Gastrocnemius medialis (tissue), 4 donors: ENCODE measurements around the gene PTPN4. TPM values are rescaled to one million over a fixed set of nuclear protein-coding genes. Genes with fewer than 3 reads are reported as not detected.
A peak's percentile ranks its signal among the peaks of the same experiment; 100 is the strongest.

Experiments
- ATAC-seq, 2 donors: fragments of 150-250 bp; one replicate each; pipeline ENCODE4 v1.9.1; 2016
- DNase-seq, 2 donors: peaks; one replicate each; pipeline ENCODE4 v3.0.0-alpha.2; 2019
- H3K27ac ChIP-seq, 4 donors: fragments of 200-600 bp; sonication (generic); 1 replicate in 1 of 4; 2 replicates in 3 of 4; pipeline ENCODE4 v1.5.1; 2016 to 2018; ENCODE audit warnings: mild to moderate bottlenecking in 2 of 4, moderate library complexity in 1 of 4
- H3K27me3 ChIP-seq, 3 donors: fragments of 200-600 bp; sonication (generic) in 2 of 3; 1 replicate in 1 of 3; 2 replicates in 2 of 3; pipeline versions ENCODE4 v1.5.1 to v1.6.0; 2016 to 2019; ENCODE audit warnings: mild to moderate bottlenecking in 1 of 3, moderate library complexity in 1 of 3
- H3K36me3 ChIP-seq, 2 donors: fragments of 200-600 bp; sonication (generic) in 1 of 2; one replicate each; pipeline ENCODE4 v1.5.1; 2017 to 2018
- H3K4me1 ChIP-seq, 2 donors: fragments of 200-600 bp; sonication (generic) in 1 of 2; one replicate each; pipeline ENCODE4 v1.5.1; 2016 to 2017; ENCODE audit warnings: mild to moderate bottlenecking in 2 of 2
- H3K4me3 ChIP-seq, 4 donors: fragments of 200-600 bp; sonication (generic) in 3 of 4; 1 replicate in 1 of 4; 2 replicates in 3 of 4; pipeline ENCODE4 v1.5.1; 2016 to 2019; ENCODE audit warnings: mild to moderate bottlenecking in 2 of 4
- H3K9me3 ChIP-seq, 3 donors: fragments of 200-600 bp; sonication (generic) in 2 of 3; 1 replicate in 1 of 3; 2 replicates in 2 of 3; pipeline ENCODE4 v1.5.1; 2016 to 2019
- POLR2A ChIP-seq, 2 donors: fragments of 450-650 bp; IDR thresholded peaks; one replicate each; pipeline ENCODE4 v1.6.1; 2017; ENCODE audit warnings: antibody characterized with exemption in 2 of 2, mild to moderate bottlenecking in 2 of 2, moderate library complexity in 2 of 2
- in situ Hi-C, 4 donors: fragments of 200-750 bp; cut with MboI; loops; one replicate each; pipeline versions ENCODE4 v1.15.0 to v1.8.0; 2017; ENCODE audit warnings: low sequenced_read_pairs in 4 of 4
- intact Hi-C: fragments of 100-400 bp; cut with DNase I; formaldehyde crosslinking; loops from one replicate; pipeline ENCODE4 v1.15.1; 2023; ENCODE audit warnings: low total_unique reads
- total RNA-seq, 4 donors: library from RNA; depleted of rRNA; stranded (reverse); fragments of >200 nt; gene quantifications; one replicate each; pipeline versions ENCODE4 v1.1.0 to v1.2.3, GENCODE V29; 2016
- TF ChIP-seq, protein P1 (sequence below), 5 experiments: fragments of 450-650 bp in 3 of 5; fragments of 200-600 bp in 2 of 5; sonication (generic) in 2 of 5; IDR thresholded peaks in 4 of 5; conservative IDR thresholded peaks in 1 of 5; 1 replicate in 4 of 5; 2 replicates in 1 of 5; pipeline ENCODE4 v1.5.1; 2016 to 2019; ENCODE audit warnings: antibody characterized with exemption in 5 of 5, mild to moderate bottlenecking in 3 of 5, moderate library complexity in 3 of 5

Gene PTPN4
- total RNA-seq, 4 donors from 2014 or later = 12.7 to 37.8 (median 33.5) TPM

DNA sequence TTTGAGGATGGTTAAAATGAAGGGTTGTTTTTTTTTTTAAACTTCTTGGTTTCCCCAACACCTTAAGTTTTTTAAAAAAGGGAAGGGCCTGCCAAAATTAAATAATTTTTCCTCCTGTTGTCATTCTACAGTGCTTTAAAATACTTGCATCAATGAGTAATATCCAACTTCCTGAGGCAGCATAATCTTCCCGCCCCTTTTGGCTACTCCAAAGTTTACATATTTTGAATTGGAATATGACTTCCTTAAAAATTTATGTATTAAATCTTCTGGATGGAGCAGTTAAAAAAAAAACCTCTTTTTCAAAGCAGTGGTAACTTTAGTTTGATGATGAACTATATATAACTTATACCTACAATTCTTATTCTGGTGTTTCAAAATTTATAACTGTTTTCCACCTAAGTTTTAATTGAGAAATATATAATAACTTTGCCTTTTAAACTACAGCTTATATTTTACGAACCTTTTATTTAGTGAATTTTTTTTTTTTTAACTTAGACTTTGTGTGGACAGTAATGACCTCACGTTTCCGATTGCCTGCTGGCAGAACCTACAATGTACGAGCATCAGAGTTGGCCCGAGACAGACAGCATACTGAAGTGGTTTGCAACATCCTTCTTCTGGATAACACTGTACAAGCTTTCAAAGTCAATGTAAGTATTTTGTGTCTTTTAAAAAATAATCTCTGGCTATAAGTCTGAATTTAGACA is 49.8 kb downstream of the PTPN4 start:
- DNase-seq (peak in 1 of 2 donors; percentile 27), ATAC-seq (peak in 1 of 2 donors; percentile 75)
- in situ Hi-C loops (no loop called here), intact Hi-C loops (no loop called here)
- H3K36me3 ChIP-seq = no peaks in the 10 kb centered on the region
- no peak overlapping the region for H3K4me3 ChIP-seq
- peak overlapping the region in 3 of 4 donors; percentile 15 to 58 (median 28) for H3K27ac ChIP-seq
- no peaks in the 10 kb centered on the region for H3K9me3 ChIP-seq
- H3K27me3 ChIP-seq = no peaks in the 10 kb centered on the region
- no peak for TF ChIP-seq POLR2A (IDR thresholded peaks at IDR 0.05)
- TF ChIP-seq, protein P1, sequence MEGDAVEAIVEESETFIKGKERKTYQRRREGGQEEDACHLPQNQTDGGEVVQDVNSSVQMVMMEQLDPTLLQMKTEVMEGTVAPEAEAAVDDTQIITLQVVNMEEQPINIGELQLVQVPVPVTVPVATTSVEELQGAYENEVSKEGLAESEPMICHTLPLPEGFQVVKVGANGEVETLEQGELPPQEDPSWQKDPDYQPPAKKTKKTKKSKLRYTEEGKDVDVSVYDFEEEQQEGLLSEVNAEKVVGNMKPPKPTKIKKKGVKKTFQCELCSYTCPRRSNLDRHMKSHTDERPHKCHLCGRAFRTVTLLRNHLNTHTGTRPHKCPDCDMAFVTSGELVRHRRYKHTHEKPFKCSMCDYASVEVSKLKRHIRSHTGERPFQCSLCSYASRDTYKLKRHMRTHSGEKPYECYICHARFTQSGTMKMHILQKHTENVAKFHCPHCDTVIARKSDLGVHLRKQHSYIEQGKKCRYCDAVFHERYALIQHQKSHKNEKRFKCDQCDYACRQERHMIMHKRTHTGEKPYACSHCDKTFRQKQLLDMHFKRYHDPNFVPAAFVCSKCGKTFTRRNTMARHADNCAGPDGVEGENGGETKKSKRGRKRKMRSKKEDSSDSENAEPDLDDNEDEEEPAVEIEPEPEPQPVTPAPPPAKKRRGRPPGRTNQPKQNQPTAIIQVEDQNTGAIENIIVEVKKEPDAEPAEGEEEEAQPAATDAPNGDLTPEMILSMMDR (IDR thresholded peaks at IDR 0.05 in 4 of 5, conservative IDR thresholded peaks at IDR 0.05 in 1 of 5) = no peak
- peaks cover 15 to 20% of the 10 kb centered on the region in 2 donors for H3K4me1 ChIP-seq

DNA sequence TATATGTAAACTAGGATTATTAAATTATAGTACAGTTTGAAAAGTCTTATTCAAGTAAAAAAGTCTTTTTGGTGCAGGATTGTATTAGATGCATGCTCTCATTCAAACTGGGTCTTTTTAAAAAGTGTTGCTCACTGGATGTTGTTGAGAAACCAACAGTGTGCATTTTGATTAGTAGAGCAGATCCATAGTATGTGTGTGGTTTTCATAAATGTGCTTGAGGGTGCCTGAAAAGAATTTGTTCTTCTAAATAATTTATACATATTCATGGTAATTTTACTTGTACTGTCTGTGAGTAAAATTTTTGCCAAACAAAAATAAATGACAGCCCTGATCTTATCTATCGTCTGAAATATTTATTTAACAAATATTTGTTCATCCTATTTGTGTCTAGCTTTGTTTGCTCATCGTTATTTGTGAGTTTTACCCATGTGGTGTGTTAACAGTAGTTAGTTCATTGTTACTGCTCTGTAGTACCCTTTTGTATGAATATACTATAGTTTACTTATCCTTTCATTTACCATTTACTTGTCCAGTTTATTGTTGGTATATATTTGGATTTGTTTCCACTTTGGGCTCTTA is 50.4 kb downstream of the PTPN4 start:
- TF ChIP-seq, protein P1 (IDR thresholded peaks at IDR 0.05 in 4 of 5, conservative IDR thresholded peaks at IDR 0.05 in 1 of 5) = no peak
- no peak for TF ChIP-seq POLR2A (IDR thresholded peaks at IDR 0.05)
- no peaks in the 10 kb centered on the region for H3K27me3 ChIP-seq
- H3K4me1 ChIP-seq = peaks cover 15 to 20% of the 10 kb centered on the region in 2 donors
- no peak for DNase-seq
- H3K27ac ChIP-seq = peak overlapping the region in 1 of 4 donors; percentile 28
- no peaks in the 10 kb centered on the region for H3K9me3 ChIP-seq
- no peaks in the 10 kb centered on the region for H3K36me3 ChIP-seq
- H3K4me3 ChIP-seq = no peak overlapping the region
- intact Hi-C loops = no loop called here
- no peak for ATAC-seq
- in situ Hi-C loops = no loop called here

DNA sequence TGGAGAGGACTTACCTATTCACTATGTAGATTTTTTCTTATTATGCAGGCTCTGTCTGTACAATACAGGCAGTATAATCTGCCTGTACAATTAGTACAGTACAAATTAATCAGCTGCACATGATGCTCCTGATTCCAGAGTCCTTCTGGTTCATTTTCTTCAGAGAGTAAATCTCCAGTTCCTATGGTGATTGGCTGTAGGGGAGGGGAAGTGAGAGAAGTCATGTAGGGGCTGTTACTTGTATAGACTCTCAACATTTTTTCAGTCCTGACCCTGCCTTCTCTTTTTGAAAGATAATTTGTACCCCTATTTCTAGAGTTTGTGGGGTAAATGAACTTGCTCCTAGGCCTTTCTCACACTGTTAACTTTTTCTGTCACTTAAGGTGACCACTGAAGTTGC is 54.5 kb downstream of the PTPN4 start:
- Histone ChIP-seq H3K27ac (no peak overlapping the region), H3K4me1 (peaks cover 10 to 16% of the 10 kb centered on the region in 2 donors), H3K27me3 (no peaks in the 10 kb centered on the region), H3K9me3 (no peaks in the 10 kb centered on the region), H3K36me3 (no peaks in the 10 kb centered on the region), H3K4me3 (no peak overlapping the region)
- ATAC-seq (no peak), DNase-seq (no peak)
- intact Hi-C loops = no loop called here
- in situ Hi-C loops = no loop called here
- TF ChIP-seq POLR2A (IDR thresholded peaks at IDR 0.05) = no peak
- TF ChIP-seq, protein P1 (IDR thresholded peaks at IDR 0.05 in 4 of 5, conservative IDR thresholded peaks at IDR 0.05 in 1 of 5) = no peak

DNA sequence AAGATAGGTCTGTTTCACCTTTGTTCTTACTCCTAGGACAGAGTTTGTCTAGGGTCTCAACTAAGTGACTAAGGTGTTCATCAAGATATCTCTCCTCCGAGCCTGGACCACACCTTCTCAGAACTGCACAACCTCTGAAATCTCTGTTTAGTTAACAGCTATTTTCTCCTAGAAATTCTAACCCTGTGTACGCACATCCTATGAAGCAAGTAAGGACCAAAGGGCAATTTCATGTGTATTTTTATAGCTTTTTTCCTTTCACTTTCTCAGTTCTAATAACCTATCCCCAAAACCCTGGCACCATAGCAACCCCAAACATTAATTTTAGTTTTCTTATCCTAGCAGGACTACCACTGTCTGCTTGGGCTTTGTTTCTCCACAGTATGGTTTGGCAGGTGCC is 59.1 kb downstream of the PTPN4 start:
- Histone ChIP-seq H3K9me3 (no peaks in the 10 kb centered on the region), H3K4me3 (no peak overlapping the region), H3K36me3 (no peaks in the 10 kb centered on the region), H3K27ac (peak overlapping the region in 1 of 4 donors; percentile 28), H3K4me1 (peaks cover 11 to 18% of the 10 kb centered on the region in 2 donors), H3K27me3 (no peaks in the 10 kb centered on the region)
- DNase-seq (no peak), ATAC-seq (no peak)
- in situ Hi-C loops (no loop called here), intact Hi-C loops (no loop called here)
- TF ChIP-seq, protein P1 (IDR thresholded peaks at IDR 0.05 in 4 of 5, conservative IDR thresholded peaks at IDR 0.05 in 1 of 5) = no peak
- no peak for TF ChIP-seq POLR2A (IDR thresholded peaks at IDR 0.05)
